Esophagus mucosa (tissue), 1 donor: ENCODE data around the gene ORM1. TPM values are rescaled to one million over a fixed set of nuclear protein-coding genes. Genes with fewer than 3 reads are reported as not detected.
A peak's percentile ranks its signal among the peaks of the same experiment; 100 is the strongest.
"Not testable (repeated sequence)": the region's sequence is repeated elsewhere in the genome, so short reads cannot be mapped to it uniquely, and the experiment has no call there.

Source experiments
- ATAC-seq: fragments of 200-7000 bp; cut with Tn5 transposase; one replicate; pipeline ENCODE4 v1.9.1; 2020
- total RNA-seq: library from RNA; stranded (reverse); gene quantifications from one replicate; pipeline ENCODE4 v1.2.4, GENCODE V29; 2023
- donor health status: DM: yes; HTN: yes; CAD: no.

ORM1 gene
- total RNA-seq, 1 donor from 2014 or later = 1.6 TPM

GRCh38 chr9:114325684-114326254 is 2.9 kb downstream of the ORM1 start:
- not testable (repeated sequence) for ATAC-seq

- no peak for ATAC-seq
These were observed 4.9 kb downstream of the ORM1 start for GRCh38 chr9:114327749-114328148.

- ATAC-seq = not testable (repeated sequence)
These were observed 5.5 kb downstream of the ORM1 start for GRCh38 chr9:114328357-114328820.

- ATAC-seq = not testable (repeated sequence)
These were observed 6.2 kb downstream of the ORM1 start for GRCh38 chr9:114328937-114329624.

DNA sequence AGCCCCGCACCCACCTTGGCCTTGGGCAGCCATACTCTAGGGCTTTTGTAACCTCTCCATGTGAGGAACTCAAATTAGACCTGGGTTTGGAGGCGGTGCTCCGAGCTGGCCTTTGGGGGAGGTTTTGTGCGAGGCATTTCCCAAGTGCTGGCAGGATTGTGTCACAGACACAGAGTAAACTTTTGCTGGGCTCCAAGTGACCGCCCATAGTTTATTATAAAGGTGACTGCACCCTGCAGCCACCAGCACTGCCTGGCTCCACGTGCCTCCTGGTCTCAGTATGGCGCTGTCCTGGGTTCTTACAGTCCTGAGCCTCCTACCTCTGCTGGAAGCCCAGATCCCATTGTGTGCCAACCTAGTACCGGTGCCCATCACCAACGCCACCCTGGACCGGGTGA is 6.7 kb downstream of the ORM1 start, which contains the start of gene ORM2:
TSS of gene ORM2 (plus strand) at position 245 of the 398 bp plus-strand sequence. CDS start at position 281, 36 bp downstream.
- peak; percentile 6 for ATAC-seq

GRCh38 chr9:114330636-114331035 is 7.7 kb downstream of the ORM1 start:
- no peak for ATAC-seq

GRCh38 chr9:114331229-114332195 is 8.6 kb downstream of the ORM1 start:
- not testable (repeated sequence) for ATAC-seq

GRCh38 chr9:114332474-114333040 is 9.7 kb downstream of the ORM1 start:
- not testable (repeated sequence) for ATAC-seq

- ATAC-seq = not testable (repeated sequence)
These were observed 10.8 kb downstream of the ORM1 start for GRCh38 chr9:114333718-114334117.

GRCh38 chr9:114334490-114334889 is 11.6 kb downstream of the ORM1 start:
- no peak for ATAC-seq

DNA sequence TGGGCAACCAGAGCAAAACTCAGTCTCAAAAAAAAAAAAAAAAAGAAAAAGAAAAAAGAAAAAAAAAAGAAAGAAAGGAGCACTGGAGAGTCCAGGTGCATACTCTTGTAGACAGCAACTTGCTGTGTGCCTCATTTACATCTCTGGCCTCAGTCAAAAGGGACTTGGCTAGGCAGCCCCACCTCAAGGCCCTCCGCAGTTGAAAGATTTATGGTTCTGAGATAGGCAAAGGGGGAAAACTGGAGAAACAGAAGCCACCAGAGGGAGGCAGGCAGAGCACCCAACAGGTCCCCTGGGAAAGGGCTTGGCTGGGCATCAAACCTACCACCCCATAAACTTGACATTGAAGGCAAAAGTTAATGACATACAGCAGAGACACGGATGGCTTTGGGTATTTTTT is 12.8 kb downstream of the ORM1 start:
- ATAC-seq = no peak

DNA sequence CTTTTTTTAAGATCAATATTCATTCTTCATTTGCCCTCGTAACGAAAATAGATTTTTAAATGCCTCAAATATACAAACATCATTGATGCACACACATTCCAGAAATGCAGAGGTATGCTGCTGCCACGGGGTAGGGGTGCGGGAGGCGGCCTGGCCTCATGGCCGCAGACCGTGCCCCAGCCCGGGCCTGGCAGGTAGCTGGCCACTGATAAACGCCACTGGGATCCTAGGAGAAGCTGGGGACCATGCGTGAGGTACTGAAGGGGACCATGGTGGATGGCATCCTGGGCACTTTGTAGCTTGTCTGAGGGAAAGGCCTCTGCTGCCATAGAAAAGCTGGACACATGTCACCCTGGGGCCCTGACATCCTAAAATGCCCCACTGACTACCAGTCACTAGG is 13.3 kb downstream of the ORM1 start:
- ATAC-seq = no peak

GRCh38 chr9:114336699-114337395 is 13.9 kb downstream of the ORM1 start:
- no peak for ATAC-seq

- ATAC-seq = no peak
These were observed 15.3 kb downstream of the ORM1 start for GRCh38 chr9:114338187-114338586.

DNA sequence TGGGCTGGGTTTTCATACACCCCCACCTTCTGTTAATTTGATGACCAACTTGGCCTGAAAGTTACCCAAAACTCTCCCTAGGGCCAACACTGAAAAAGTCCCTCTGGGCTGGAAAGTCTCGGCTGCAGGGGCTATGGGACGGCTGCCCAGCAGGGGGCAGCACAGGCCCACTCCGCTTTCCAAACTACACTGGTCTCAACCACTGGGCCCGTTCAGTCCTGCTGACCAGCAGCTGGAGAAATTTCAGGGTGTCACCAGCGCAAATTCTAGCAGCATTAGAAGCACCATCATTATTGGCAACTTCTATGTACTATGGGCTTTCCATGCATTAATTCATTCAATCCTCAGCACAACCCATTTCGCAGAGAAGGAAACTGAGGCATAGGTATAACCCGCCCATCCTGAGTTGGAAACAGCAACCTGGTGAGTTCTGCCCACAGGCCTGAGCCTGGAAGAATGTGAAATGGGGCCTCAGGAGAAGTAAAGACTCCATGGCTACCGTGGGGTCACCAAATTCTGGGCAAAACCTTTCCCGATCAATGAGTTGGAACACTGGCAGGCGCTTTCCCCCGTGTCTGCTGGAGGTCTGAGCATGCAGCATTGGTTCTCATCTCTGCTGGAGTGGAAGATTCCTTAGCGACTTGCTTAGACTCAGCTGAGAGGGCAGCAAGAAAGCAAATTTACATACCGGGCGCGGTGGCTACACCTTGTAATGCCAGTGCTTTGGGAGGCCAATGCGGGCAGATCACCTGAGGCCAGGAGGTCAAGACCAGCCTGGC is 16.4 kb downstream of the ORM1 start:
- ATAC-seq = peak; percentile 41

DNA sequence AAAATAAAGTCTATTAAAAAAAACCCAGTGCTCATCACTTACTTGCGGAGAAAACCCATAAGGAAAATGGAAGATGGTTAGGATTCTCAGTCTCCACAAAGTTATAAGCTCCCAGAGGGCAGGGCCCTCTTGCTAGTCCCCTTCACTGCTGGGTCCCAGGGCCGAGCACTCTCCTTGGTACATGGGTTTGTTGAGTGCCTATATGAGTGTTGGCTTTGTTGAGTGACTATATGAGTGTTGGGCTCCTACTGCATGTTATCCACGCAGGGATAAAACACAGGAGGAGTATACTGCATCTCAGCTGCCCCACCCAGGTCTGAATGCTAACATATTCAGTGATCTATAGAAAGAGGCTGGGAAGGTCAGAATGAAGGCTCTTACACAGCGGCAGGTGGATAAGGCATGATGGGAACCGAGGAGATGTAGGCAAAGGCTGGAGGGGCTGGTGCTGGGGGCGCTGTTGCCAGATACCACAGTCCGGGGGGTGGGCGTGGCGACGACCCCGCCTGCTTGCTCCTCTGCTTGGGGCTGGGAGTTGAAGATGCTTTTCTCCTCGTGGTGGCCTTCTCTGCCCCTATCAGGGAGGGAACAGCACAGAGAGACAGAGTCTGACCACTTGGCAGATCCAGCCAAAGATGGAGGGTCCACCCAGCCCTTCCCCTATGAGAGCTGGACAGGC is 18.4 kb downstream of the ORM1 start:
- no peak for ATAC-seq

GRCh38 chr9:114341991-114342390 is 19.1 kb downstream of the ORM1 start:
- no peak for ATAC-seq

DNA sequence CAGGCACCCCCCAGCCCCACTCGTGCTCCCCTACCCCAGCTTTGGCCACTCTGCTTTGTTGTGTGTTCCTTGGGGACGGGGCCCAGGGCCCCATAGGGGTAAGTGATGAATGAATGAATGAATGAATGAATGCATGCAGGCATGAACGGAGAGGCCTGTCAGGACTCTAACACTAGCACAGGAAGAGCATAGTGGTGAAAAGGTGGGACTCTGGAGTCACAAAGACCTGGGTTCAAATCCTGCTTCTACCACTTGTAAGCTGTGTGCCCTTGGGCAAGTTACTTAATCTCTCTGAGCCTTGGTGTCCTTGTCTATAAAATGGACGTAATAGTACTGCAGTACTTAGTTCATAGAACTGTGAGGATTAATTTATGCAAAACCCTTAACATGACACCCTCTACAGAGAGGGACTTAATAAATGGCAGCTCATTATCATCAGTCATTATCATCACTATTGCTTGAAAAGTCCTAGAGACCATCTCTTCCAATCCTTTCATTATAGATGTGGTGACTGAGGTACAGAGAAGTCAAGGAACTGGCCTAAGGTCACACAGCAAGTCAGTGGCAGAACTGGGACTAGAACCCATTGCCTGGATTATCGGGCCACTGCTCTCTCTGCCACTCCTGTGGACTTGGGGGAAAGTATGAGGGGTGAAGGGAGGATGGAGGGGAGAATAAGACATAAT is 20.0 kb downstream of the ORM1 start:
- no peak for ATAC-seq

DNA sequence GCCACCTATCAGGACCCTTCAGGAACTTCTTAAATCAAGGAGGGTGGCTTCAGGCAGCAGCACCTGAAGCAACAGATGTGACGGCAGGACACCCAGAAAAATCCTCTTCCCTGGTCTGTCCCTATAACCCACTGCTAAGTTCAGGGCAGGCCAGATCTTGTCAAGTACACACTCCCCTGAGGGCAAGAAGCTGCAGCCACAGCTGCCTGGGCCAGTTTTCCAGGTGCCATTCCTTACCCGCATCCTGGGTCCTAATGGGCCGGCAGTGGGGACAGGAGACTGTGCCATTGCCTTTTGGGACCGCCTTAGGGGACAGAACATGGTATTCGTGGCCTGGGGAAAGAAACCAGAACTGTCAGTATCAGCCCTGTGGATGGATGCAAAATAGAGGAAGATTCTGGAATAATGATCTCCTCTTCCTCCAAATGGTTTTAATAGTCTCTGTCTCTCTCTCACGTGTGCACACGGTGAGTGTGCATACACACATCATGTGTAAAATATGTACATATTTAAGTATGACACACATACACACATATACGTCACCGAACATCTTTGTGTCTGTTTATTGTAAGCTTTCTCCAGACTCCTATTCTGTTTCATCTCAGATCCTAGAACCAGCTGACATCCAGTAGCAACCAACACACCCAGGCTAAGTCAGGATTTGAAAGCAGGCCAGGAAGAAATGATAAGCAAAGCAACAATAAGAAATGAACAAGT is 20.7 kb downstream of the ORM1 start:
- ATAC-seq = no peak
